NT2/D1 (cell line): ENCODE measurements around the gene ENO4.

ENCODE experiments used
- SUZ12 ChIP-seq: IDR thresholded peaks from 2 replicates; pipeline ENCODE4 v1.6.1; 2011; ENCODE audit not compliant: insufficient read length, insufficient read depth; ENCODE audit errors: extremely low read depth
- YY1 ChIP-seq: IDR thresholded peaks from 2 replicates; pipeline ENCODE4 v1.6.1; 2011; ENCODE audit not compliant: insufficient read length, insufficient read depth
- ZNF274 ChIP-seq: IDR thresholded peaks from 2 replicates; pipeline ENCODE4 v1.6.1; 2011; ENCODE audit warnings: mild to moderate bottlenecking, low read depth, low read length

- TF ChIP-seq SUZ12 (no peak), ZNF274 (no peak), YY1 (no peak)
Measured at GRCh38 chr10:116905845-116906210, 56.5 kb downstream of the ENO4 start.
